GM23248 (cell line): ENCODE measurements around the gene IGFBP3.

Source experiments
- EZH2 ChIP-seq: fragments of 200-600 bp; sonication (generic); IDR thresholded peaks from 2 replicates; pipeline ENCODE4 v1.6.1; 2018; ENCODE audit warnings: antibody characterized with exemption, mild to moderate bottlenecking; ENCODE audit not compliant: insufficient read depth, poor library complexity, severe bottlenecking
- EZH2phosphoT487 ChIP-seq: fragments of 200-600 bp; sonication (generic); IDR thresholded peaks from 2 replicates; pipeline ENCODE4 v1.6.1; 2018; ENCODE audit warnings: antibody characterized with exemption, moderate library complexity, mild to moderate bottlenecking, low read depth; ENCODE audit not compliant: insufficient read depth

GRCh38 chr7:45967591-45968157, 46.6 kb upstream of the IGFBP3 start:
- TF ChIP-seq EZH2phosphoT487 (no peak), EZH2 (no peak)
